Measurements from ENCODE around the gene MED12L.

DNA sequence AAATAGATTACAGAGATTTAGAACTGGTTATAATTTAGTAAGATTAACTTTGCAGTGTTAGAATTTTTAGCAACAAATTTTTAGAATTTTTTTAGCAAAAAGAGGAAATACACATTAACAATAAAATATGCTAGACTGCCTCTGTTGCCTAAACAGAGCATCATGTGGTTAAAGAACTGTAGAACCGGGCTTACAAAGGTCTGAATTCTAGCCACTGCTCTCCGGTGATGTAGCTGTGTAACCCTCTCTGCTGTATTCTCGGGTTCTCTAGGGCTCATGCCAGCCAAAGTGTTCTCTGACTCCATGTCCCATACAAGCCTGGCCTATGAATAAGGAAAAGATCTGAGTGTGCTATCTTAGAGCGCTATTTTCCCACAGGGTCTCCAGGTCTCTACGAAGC, 302.0 kb downstream of the MED12L start:
- TF ChIP-seq, protein P1, sequence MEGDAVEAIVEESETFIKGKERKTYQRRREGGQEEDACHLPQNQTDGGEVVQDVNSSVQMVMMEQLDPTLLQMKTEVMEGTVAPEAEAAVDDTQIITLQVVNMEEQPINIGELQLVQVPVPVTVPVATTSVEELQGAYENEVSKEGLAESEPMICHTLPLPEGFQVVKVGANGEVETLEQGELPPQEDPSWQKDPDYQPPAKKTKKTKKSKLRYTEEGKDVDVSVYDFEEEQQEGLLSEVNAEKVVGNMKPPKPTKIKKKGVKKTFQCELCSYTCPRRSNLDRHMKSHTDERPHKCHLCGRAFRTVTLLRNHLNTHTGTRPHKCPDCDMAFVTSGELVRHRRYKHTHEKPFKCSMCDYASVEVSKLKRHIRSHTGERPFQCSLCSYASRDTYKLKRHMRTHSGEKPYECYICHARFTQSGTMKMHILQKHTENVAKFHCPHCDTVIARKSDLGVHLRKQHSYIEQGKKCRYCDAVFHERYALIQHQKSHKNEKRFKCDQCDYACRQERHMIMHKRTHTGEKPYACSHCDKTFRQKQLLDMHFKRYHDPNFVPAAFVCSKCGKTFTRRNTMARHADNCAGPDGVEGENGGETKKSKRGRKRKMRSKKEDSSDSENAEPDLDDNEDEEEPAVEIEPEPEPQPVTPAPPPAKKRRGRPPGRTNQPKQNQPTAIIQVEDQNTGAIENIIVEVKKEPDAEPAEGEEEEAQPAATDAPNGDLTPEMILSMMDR (IDR thresholded peaks at IDR 0.05 in 2 of 3, conservative IDR thresholded peaks at IDR 0.05 in 1 of 3; ENCODE audit: borderline replicate concordance in 1 of 3, insufficient read depth in 1 of 3, low read depth in 2 of 3, low read length in 2 of 3): no peak
- TF ChIP-seq POLR2AphosphoS5 (IDR thresholded peaks at IDR 0.05; ENCODE audit: low read depth, low read length) (no peak), RAD21 (IDR thresholded peaks at IDR 0.05; ENCODE audit: low read depth) (no peak), ZFX (IDR thresholded peaks at IDR 0.05) (no peak)
